Coronary artery (tissue), 2 donors: ENCODE measurements around the gene IMMP2L.

Source experiments
- DNase-seq: peaks from one replicate; pipeline ENCODE4 v3.0.0-alpha.2; 2017; ENCODE audit warnings: low spot score
- H3K27ac ChIP-seq, 2 donors: fragments of 200-600 bp; sonication (generic); one replicate each; pipeline ENCODE4 v1.5.1; 2016 to 2019
- H3K4me3 ChIP-seq: fragments of 200-600 bp; sonication (generic); 2 replicates; pipeline ENCODE4 v1.5.1; 2016; ENCODE audit warnings: mild to moderate bottlenecking, moderate library complexity
- TF ChIP-seq, protein P1 (sequence below): fragments of 200-600 bp; sonication (generic); IDR thresholded peaks from one replicate; pipeline ENCODE4 v1.5.1; 2019; ENCODE audit warnings: antibody characterized with exemption

The IMMP2L gene

DNA sequence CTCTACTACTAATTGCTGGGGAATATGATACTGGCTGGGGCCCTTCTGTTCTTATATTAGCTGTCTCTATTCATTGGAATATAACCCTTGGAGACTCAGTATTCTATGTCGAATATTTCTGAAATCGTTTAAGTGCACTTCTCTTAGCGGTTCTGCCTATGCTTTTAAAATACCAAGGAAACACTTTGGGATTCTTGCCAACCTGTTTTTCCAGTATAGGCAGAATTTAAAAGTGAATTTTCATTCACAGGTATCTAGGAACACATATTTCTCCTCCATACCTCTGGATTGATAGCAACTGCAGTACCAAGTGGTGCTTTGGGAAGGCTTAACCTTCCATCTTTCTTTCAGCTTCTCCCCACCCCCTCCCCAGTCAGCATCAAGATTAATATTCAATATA is 841.7 kb downstream of the IMMP2L start:
- TF ChIP-seq, protein P1, sequence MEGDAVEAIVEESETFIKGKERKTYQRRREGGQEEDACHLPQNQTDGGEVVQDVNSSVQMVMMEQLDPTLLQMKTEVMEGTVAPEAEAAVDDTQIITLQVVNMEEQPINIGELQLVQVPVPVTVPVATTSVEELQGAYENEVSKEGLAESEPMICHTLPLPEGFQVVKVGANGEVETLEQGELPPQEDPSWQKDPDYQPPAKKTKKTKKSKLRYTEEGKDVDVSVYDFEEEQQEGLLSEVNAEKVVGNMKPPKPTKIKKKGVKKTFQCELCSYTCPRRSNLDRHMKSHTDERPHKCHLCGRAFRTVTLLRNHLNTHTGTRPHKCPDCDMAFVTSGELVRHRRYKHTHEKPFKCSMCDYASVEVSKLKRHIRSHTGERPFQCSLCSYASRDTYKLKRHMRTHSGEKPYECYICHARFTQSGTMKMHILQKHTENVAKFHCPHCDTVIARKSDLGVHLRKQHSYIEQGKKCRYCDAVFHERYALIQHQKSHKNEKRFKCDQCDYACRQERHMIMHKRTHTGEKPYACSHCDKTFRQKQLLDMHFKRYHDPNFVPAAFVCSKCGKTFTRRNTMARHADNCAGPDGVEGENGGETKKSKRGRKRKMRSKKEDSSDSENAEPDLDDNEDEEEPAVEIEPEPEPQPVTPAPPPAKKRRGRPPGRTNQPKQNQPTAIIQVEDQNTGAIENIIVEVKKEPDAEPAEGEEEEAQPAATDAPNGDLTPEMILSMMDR: no peak
- no peak overlapping the region for H3K4me3 ChIP-seq
- no peak for DNase-seq
- H3K27ac ChIP-seq: no peak overlapping the region

DNA sequence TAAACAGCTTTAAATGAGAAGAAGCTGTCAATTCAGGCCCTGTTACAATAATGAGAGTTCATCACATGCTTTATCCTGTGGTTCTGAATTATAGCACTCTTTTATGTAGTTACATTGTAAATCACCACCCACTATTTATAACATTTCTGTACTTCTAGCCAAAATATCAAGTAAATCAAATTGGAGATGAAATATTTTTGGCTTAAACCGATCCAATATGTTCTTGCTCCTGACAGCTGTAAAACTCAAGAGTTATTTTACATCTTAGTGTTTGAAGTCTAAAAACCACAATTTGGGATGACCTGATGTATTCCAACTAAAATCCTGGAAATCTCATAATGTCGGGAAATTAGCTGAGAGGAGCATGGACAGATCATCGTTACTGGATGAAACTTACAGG is 842.6 kb downstream of the IMMP2L start:
- TF ChIP-seq, protein P1: no peak
- Histone ChIP-seq H3K27ac (no peak overlapping the region), H3K4me3 (no peak overlapping the region)
- no peak for DNase-seq

DNA sequence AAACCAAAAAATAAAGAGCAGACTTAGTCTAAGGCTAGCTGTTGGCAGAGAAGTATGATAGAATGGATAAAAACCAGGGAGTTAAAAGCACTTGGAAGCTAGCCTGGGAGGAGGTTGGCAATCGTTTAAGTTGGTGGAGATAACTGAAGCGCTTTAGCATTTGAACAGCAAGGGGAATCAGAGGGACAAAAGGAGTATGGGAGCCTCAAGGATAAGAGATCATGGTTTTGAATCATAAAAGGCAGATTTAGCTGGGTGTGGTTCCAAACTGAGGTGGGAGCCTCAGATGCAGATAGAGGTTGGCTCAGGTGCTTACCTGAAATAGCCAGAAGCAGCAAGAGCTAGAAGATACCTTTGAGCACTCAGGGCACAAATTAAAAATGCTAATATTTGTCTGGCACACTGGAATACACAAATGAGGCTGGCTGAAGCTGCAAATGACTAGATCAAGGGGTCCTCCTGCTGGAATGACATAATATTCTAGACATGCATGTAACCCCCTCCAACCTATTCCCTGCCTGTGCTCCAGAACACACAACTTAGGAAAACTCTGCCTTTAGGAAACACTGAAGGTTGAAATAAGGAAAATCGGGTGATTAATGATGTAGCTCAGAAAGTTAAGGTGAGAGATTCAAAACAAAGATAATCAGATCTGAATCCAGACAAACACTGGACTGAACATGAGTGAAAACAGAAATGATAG is 843.6 kb downstream of the IMMP2L start:
- TF ChIP-seq, protein P1: no peak
- no peak for DNase-seq
- Histone ChIP-seq H3K27ac (no peak overlapping the region), H3K4me3 (no peak overlapping the region)

DNA sequence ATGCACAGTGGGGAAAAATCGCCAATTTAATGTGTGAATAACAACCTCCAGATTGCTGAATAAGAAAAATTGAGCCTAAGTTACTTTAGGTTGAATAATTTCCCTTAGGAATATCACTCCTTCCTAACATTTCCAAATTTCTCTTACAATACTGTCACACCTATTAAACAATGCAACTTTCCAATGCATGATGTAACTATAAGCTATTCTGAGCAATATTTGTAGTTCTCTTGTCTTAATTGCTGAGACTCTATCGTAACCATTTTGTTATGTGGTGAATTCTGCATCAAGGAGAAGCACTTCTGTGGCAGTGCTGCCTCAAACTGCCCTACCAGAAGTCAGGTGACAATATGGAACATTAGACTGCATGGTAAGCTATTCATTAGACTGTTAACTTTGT is 858.1 kb downstream of the IMMP2L start:
- H3K4me3 ChIP-seq: no peak overlapping the region
- no peak overlapping the region for H3K27ac ChIP-seq
- no peak for DNase-seq
- TF ChIP-seq, protein P1: no peak

DNA sequence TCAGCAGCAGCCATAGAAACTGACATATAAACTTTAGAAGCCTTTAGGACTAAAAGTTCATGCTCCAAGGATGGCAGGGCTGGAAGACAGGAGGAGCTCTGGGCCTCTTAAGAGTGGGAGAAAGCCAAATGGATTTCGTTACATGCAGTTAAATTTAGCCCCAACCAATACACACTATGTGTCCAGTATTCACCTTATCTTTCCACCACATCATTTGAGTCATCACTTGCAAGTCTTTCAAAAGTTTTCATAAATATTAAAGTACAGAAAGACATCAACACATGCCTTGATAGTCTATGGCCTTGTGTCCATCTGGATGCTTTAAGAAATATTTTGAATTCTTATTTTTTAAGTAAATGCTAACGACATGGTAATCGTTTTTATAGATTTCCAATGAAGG is 863.7 kb downstream of the IMMP2L start:
- Histone ChIP-seq H3K4me3 (no peak overlapping the region), H3K27ac (no peak overlapping the region)
- TF ChIP-seq, protein P1: no peak
- DNase-seq: no peak

DNA sequence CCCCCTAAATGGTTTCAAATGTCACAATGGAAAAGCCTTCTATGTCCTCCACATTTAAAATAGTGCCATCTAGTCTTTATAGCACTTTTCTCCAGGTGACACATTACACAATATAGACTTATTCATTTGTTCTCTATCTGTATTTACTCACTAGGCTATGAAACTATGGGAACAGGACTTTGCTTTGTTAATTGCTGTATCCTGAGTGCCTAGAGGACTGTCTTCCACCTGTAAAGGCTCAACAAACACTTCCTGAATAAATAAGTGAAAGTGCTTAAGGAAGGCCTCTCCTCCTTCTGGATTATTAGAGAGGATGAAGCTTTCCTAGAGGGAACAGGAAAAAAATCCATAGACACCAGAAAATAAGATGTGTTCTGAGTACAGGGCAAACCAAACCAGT is 868.9 kb downstream of the IMMP2L start:
- TF ChIP-seq, protein P1: no peak
- Histone ChIP-seq H3K27ac (no peak overlapping the region), H3K4me3 (no peak overlapping the region)
- no peak for DNase-seq

DNA sequence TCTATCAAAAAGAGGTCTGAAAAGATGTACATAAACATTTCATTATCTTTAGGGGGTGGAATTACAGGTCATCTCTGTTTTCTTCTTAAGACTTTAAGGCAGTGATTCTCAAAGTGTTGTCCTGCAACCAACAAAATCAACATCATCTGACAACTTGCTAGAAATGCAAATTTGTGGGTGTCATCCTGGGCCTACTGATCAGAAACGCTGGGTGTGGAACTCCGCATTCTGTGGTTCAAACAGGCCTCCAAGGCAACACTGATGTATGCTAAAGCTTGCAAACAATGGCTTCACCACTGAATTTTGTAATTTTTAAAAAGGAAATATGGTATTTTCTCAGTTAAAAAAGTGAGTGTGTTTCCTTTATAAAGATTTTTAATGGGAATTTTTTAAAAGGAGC is 873.4 kb downstream of the IMMP2L start:
- H3K4me3 ChIP-seq: no peak overlapping the region
- H3K27ac ChIP-seq: no peak overlapping the region
- DNase-seq: no peak
- TF ChIP-seq, protein P1: no peak
